Subcutaneous adipose tissue (tissue), 4 donors: ENCODE results near the gene TLE1. TPM values are rescaled to one million over a fixed set of nuclear protein-coding genes. Genes with fewer than 3 reads are reported as not detected.

ENCODE experiments used
- CTCF ChIP-seq: fragments of 450-650 bp; IDR thresholded peaks from one replicate; pipeline ENCODE4 v1.5.1; 2016; ENCODE audit warnings: low read depth, mild to moderate bottlenecking, control low read depth, antibody characterized with exemption, moderate library complexity
- total RNA-seq, 4 donors: library from RNA; depleted of rRNA; stranded (reverse); fragments of >200 nt; gene quantifications; one replicate each; pipeline ENCODE4 v1.1.0, GENCODE V29; 2016

Gene TLE1
- total RNA-seq, 4 donors from 2014 or later, result 37.7 to 109 (median 53.6) TPM

- no peak for TF ChIP-seq CTCF
These were observed 131.1 kb downstream of the TLE1 start for GRCh38 chr9:81558091-81558830.

GRCh38 chr9:81557452-81558090 lies 131.8 kb downstream of the TLE1 start:
- no peak for TF ChIP-seq CTCF

DNA sequence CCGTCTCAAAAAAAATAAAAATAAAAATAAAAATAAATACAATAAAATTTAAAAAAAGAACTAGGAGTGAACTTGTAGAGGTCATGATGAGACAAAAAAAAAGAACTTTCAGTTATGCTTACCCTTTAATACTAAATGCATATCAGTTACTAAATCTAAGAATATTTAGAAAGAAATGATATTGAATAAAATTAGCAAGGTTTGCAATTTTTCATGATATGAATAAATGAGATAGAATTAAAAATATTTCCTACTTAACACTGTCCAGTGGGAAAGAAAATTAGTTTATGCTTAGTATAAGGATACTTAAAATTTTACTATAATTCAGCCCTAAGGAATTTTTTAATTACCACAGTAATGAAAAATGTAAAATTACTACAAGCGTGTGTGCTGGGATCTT lies 132.4 kb downstream of the TLE1 start:
- no peak for TF ChIP-seq CTCF

DNA sequence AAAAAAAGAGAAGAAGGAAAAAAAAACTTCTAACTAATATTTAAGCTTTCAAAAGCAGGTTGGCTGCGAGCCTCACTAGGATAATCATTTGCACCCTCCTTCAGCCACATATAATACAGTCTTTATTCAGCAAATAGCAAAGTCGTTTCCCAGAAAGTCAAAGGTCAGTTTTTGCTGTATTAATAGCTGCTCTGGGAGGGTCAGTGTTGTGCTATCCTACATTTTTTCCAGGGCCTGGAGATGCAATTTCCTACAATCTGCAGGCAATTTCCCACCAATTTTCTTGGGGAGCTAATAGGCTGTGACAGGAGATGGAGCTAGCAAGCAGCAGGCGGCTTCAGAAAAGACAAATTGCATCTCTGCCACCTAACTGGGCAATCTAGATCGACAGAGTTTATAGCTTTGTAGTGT lies 136.8 kb downstream of the TLE1 start:
- TF ChIP-seq CTCF, result no peak

GRCh38 chr9:81550207-81550583 lies 139.2 kb downstream of the TLE1 start:
- no peak for TF ChIP-seq CTCF

- no peak for TF ChIP-seq CTCF
These were observed 139.7 kb downstream of the TLE1 start for GRCh38 chr9:81549500-81550206.

GRCh38 chr9:81548911-81549310 lies 140.4 kb downstream of the TLE1 start:
- no peak for TF ChIP-seq CTCF
